Measurements from ENCODE around the gene CTNND1. TPM values are rescaled to one million over a fixed set of nuclear protein-coding genes. Genes with fewer than 3 reads are reported as not detected.

CTNND1 gene
- total RNA-seq, 4 donors from 2014 or later = 178 to 238 (median 202) TPM

- no peaks in the 10 kb centered on the region for H3K9me3 ChIP-seq
- TF ChIP-seq POLR2A (IDR thresholded peaks at IDR 0.05) = peak in 1 of 2 donors; percentile 74
- peak in 4 of 6 experiments; percentile 29 to 47 (median 34) for TF ChIP-seq CTCF (IDR thresholded peaks at IDR 0.05)
- no peaks in the 10 kb centered on the region for H3K36me3 ChIP-seq
- H3K4me1 ChIP-seq = peaks cover 15 to 28% of the 10 kb centered on the region in 2 donors
- peak overlapping the region; percentile 86 to 95 (median 95) for H3K27ac ChIP-seq
- intact Hi-C loops (cut with DNase I) = no loop called here
- H3K4me3 ChIP-seq (replicated peaks in 1 of 3) = peak overlapping the region in 2 of 3 donors; percentile 41 to 60
- no peaks in the 10 kb centered on the region for H3K27me3 ChIP-seq
- 3 to 7% methylated on average over 1 of the region's 1 CpG for WGBS, 2 donors
- peak in 1 of 2 donors; percentile 32 for DNase-seq
These were observed 2.0 kb downstream of the CTNND1 start for GRCh38 chr11:57763568-57763967.

DNA sequence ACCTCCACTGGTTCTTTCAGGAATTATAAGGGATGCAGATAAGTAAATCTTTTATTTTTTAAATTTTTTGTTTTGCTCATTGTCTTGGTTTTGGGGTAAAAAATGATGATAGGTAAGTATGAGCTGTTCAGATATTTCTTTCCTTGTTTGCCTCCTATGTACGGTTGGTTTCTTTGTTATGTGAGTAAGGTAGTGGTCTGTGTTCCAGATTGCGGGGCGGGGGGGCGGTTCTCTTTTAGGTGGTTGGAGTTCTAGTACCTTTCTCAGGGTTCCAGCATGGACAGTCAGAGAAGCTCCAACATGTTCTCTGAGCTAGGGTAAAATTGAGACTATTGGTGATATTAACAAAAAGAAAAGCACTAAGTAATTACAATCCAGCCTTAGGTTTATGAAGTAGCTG, 2.4 kb downstream of the CTNND1 start:
- Histone ChIP-seq H3K4me3 (replicated peaks in 1 of 3) (peak overlapping the region in 2 of 3 donors; percentile 41 to 60), H3K27ac (peak overlapping the region; percentile 86 to 95 (median 95)), H3K27me3 (no peaks in the 10 kb centered on the region), H3K9me3 (no peaks in the 10 kb centered on the region), H3K36me3 (no peaks in the 10 kb centered on the region), H3K4me1 (peaks cover 17 to 32% of the 10 kb centered on the region in 2 donors)
- no peak for DNase-seq
- WGBS, 2 donors = 29 to 33% methylated on average over 4 of the region's 4 CpGs
- TF ChIP-seq POLR2A (IDR thresholded peaks at IDR 0.05) (no peak), CTCF (IDR thresholded peaks at IDR 0.05) (no peak)
- intact Hi-C loops (cut with DNase I) = no loop called here

- no peaks in the 10 kb centered on the region for H3K9me3 ChIP-seq
- peaks cover 23 to 38% of the 10 kb centered on the region in 2 donors for H3K4me1 ChIP-seq
- TF ChIP-seq POLR2A (IDR thresholded peaks at IDR 0.05) (no peak), CTCF (IDR thresholded peaks at IDR 0.05) (no peak)
- H3K27me3 ChIP-seq = no peaks in the 10 kb centered on the region
- H3K4me3 ChIP-seq (replicated peaks in 1 of 3) = peak overlapping the region in 1 of 3 donors; percentile 41
- no peaks in the 10 kb centered on the region for H3K36me3 ChIP-seq
- H3K27ac ChIP-seq = peak overlapping the region; percentile 86 to 95 (median 95)
- intact Hi-C loops (cut with DNase I) = no loop called here
- 4 to 7% methylated on average over 2 of the region's 2 CpGs for WGBS, 2 donors
- no peak for DNase-seq
These were observed 3.0 kb downstream of the CTNND1 start for GRCh38 chr11:57764566-57764965.

DNA sequence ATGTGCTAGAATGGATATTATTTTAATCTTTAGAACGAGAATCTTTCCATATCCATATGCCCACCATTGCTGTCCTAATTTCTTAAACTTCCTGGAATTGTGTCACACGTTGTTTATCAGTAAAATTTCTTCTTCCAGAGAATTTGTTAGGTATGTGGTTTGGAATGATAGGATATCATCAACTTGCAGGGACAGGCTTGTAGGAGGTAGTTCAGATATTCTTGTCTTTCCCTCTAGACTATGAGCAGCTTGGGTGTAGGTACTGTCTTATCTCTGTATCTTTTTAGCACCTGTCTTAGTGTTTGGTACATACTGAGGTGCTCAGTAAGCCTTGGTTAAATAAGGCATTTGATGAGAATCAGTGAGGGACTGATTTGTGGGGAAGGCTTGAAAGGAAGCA, 3.4 kb downstream of the CTNND1 start:
- intact Hi-C loops (cut with DNase I) = no loop called here
- H3K9me3 ChIP-seq = no peaks in the 10 kb centered on the region
- DNase-seq = no peak
- H3K27me3 ChIP-seq = no peaks in the 10 kb centered on the region
- H3K4me3 ChIP-seq (replicated peaks in 1 of 3) = peak overlapping the region in 1 of 3 donors; percentile 41
- no peaks in the 10 kb centered on the region for H3K36me3 ChIP-seq
- WGBS, 2 donors = 20 to 27% methylated on average over 2 of the region's 2 CpGs
- H3K27ac ChIP-seq = peak overlapping the region; percentile 86 to 95 (median 95)
- TF ChIP-seq POLR2A (IDR thresholded peaks at IDR 0.05) (no peak), CTCF (IDR thresholded peaks at IDR 0.05) (no peak)
- H3K4me1 ChIP-seq = peaks cover 27 to 39% of the 10 kb centered on the region in 2 donors

DNA sequence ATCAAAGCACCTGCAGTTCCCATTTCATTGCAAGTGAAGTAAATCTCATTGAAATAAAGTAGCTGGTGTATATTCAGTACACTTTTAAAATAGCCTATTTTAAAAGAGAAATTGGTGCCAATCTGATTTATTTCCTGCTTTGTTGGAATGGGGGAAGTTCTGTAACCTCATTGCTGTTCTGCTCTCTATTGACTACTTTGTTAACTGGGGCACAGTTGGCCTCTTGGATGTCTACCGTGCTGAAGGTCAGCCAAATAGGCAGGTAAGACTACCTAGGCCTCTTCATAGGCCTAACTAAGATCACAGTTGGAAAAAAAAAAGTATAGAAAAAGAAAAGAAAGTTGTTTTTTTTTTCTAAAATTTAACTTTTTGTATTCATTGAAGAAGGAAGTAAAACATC, 9.2 kb downstream of the CTNND1 start:
- 32 to 33% methylated on average over 1 of the region's 1 CpG for WGBS, 2 donors

More for the DNA sequence above, 9.2 kb downstream of the CTNND1 start:
- Histone ChIP-seq H3K36me3 (no peaks in the 10 kb centered on the region), H3K4me3 (replicated peaks in 1 of 3) (no peak overlapping the region), H3K27ac (peak overlapping the region; percentile 7 to 99 (median 97)), H3K4me1 (peaks cover 80 to 81% of the 10 kb centered on the region in 2 donors), H3K9me3 (no peaks in the 10 kb centered on the region), H3K27me3 (no peaks in the 10 kb centered on the region)
- no peak for DNase-seq
- intact Hi-C loops (cut with DNase I) = no loop called here
- TF ChIP-seq CTCF (IDR thresholded peaks at IDR 0.05) (no peak), POLR2A (IDR thresholded peaks at IDR 0.05) (no peak)
